DND-41 (cell line): ENCODE data around the gene SIRPB2.

ENCODE experiments used
- EZH2 ChIP-seq: IDR thresholded peaks from 3 replicates; pipeline ENCODE4 v1.6.1; 2012; ENCODE audit warnings: borderline replicate concordance, low read depth, mild to moderate bottlenecking, moderate library complexity, low read length, inconsistent platforms; ENCODE audit not compliant: severe bottlenecking
- TF ChIP-seq, protein P1 (sequence below): IDR thresholded peaks from 2 replicates; pipeline ENCODE4 v1.5.1; 2012; ENCODE audit warnings: borderline replicate concordance, low read length, moderate library complexity, mild to moderate bottlenecking; ENCODE audit not compliant: poor library complexity, severe bottlenecking; ENCODE audit errors: extremely low read depth

DNA sequence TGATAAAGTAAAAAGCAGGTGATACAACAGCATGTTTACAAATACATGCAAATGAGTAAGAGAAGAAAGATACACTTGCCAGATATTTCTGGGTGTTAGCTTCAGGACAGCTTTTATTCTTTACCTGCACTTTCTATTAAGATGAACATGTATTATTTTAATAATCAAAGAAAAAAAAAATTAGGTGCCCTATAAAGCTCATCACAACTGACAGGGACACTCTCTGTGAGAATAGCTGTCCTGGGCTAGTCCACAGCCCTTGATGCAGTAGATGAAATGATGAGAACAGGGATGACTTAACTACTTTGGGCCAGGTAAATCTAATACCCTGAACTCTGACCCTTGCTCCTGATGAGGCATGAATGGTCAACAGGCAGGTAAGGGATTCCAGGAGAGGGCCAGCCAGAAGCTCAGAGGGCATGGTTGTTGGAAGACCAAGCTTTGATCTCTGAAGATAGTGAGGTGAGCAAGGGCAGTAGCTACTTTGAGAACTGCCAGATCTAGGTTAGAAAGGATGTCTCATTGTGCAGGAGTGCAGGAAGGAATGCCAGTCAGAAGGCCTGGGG lies 40.2 kb downstream of the SIRPB2 start:
- TF ChIP-seq, protein P1, sequence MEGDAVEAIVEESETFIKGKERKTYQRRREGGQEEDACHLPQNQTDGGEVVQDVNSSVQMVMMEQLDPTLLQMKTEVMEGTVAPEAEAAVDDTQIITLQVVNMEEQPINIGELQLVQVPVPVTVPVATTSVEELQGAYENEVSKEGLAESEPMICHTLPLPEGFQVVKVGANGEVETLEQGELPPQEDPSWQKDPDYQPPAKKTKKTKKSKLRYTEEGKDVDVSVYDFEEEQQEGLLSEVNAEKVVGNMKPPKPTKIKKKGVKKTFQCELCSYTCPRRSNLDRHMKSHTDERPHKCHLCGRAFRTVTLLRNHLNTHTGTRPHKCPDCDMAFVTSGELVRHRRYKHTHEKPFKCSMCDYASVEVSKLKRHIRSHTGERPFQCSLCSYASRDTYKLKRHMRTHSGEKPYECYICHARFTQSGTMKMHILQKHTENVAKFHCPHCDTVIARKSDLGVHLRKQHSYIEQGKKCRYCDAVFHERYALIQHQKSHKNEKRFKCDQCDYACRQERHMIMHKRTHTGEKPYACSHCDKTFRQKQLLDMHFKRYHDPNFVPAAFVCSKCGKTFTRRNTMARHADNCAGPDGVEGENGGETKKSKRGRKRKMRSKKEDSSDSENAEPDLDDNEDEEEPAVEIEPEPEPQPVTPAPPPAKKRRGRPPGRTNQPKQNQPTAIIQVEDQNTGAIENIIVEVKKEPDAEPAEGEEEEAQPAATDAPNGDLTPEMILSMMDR, result no peak
- TF ChIP-seq EZH2, result no peak
